T follicular helper cell (primary cell): ENCODE measurements around the gene SORCS2.

ENCODE experiments used
- DNase-seq: peaks from one replicate; pipeline ENCODE4 v3.0.0-alpha.2; 2020; ENCODE audit warnings: low read depth

SORCS2 gene

DNA sequence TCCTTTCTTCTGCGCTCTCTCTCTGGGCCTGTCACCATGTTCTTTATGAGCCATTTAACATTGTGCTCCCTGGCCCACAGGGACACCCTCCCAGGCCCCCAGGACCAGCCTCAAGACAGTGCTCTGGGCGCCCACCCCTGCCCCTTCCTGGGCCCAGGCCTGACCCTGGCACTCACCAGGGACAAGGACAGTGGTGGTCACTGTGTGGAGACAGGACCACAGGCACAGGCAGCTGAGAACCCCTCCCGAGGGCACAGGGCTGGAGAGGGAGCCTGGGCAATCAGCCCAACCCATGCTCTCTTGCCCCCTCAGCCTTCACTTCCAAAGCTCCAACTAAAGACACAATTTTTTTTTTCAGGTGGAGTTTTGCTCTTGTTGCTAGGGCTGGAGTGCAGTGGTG is 460.6 kb downstream of the SORCS2 start:
- DNase-seq: no peak

DNA sequence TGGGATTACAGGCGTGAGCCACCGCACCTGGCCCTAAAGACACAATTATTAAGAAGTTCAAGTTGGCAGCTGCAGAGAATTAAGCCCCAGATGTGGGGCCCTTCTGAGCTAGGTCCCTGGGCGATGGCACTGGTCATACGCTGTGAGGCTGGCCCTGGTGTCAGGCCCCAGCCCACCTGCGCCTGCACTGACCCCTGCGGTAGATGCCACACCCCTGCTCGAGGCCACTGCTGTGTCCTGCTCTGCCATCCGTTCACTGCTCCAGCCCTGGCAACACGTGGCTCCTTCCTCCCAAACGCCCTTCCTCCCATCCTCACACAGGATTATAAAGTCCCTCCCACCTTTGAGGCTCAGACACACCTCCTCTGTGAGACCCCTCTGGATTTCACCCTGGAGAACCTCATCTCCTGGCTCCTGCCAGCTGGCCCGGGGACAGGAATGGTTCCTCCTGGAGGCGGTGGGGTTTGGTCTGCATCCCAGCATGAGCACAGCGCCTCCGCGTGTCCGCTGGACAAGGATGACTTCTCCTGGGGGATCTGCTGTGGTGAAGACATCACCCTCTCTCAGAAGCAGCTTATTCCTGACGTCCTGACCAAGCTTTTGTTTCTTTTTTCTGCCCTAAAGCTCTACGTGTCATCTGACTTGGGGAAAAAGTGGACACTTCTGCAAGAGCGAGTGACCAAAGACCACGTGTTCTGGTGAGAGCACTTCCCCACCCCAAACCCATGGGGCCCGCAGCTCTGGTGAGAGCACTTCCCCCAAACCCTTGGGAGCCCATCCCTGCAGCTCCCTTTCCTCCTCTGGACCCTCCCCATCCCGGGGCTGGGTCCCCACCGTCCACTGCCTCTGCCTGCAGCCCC is 461.4 kb downstream of the SORCS2 start:
- no peak for DNase-seq

DNA sequence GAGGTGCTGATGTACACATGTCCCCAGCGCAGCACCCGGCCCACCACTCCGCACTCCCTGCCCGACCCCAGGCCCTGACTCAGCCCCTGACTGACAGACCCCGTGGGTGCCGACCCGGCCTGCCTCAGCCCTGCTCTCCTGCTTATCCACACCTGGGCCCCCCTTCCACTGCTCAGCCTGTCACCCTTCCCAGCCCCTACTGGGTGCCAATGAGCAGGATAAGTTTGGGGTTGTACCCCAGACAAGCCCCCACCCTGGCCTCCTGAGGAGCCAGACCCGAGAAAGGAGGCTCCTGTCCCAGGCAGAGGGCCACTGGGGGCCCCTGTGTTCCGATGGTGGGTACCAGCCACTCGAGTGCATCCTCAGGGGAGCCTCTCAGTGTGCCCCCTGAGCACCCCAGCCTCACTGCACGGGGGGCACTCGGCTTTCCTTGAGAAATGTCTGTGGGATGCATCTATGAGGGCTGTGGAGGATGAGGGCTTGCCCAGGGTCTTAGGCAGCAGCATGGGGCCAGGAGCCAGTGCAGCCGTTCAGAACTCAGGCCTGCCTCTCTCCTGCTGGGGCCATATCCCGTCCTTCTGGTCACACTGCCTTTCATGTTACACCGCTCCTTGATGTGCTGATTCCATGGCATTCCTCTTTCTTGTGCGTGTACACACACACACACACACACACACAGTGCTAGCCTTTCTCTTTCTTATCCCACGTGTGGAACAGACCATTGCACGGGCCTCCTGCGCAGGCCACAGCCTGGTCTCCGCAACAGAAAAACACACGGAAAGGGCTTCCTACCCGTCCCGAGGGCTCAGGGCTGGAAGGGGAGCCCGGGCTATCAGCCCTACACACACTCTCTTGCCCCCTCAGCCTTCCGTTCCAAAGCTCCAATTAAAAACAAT is 462.5 kb downstream of the SORCS2 start:
- no peak for DNase-seq

DNA sequence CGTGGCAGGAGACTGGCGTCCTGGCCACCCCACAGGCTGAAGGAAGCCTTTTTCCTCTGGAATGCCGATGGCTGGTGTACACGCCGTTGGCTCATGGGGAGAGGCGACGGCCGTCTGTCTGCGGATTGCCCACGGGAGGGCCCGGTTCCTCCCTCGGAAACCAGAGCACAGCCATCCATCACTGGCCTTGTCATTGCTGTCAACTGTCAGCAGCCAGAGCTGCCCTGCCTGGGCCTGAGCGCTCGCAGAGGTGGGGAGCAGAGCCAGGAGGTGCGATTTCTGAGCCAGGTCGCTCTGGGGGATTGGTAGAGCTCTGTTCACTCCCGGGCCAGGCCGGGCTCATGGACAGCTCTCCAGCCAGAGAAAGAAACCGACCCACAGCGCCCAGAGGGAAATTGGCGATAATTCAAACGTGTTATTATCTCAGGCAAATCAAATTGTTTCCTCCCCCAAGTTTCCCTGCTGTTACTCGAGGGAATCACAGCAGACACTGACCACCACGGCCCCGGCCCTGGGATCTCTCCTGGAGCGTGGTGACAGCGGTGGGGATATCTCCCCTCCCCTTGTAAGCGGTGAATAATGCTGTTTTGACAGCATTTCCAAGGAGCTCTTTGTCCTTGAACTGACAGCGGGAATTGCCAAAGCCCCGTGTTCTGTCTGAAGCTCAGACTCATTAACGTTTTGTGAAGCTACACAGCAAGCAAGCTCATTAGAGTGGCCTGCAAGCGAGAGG is 463.3 kb downstream of the SORCS2 start:
- DNase-seq: no peak

DNA sequence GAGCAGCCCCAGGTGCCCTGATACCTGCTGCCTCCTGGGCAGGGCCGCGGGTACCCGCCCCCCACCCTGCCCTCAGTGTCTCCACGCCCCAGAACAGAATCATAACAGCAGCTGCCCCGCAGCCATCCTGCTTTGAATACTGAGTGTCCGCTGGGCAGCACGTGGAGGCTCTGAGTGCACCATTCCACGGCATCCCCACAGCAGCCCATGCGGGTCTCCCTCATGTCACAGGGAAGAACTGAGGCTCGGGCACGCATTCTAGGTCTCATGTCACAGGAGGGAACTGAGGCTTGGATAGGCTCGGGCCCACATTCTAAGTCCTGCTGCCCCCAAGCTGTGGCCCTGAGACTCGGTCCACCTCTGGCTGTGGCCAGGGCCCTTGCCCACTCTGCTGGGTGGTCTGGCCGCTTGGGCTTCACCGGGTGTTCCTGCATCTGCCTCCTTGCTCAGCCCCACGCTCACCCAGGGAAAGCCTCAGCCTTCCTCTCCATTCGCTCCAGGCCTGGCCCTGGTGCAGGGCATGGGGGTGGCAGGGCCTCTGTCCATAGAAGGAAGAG is 464.0 kb downstream of the SORCS2 start:
- DNase-seq: no peak

DNA sequence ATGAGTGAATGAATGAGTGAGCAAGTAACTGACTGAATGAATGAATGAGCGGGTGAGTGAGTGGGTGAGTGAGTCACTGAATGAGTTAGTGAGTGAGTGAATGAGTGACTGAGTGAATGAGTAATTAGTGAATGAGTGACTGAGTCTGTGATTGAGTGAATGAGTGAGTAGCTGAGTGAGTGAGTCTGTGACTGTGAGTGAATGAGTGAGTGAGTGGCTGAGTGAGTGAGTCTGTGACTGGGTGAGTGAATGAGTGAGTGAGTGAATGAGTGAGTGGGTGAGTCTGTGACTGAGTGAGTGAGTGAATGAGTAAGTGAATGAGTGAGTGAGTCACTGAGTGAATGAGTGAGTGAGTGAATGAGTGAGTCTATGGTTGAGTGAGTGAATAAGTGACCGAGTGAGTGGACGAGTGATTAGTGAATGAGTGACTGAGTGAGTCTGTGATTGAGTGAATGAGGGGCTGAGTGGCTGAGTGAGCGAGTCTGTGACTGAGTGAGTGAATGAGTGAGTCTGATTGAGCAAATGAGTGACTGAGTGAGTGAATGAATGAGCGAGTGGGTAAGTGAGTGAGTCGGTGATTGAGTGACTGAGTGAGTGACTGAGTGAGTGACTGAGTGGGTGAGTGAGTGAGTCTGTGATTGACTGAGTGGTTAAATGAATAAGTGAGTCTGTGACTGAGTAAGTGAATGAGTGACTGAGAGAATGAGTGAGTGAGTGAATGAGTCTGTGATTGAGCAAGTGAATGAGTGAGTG is 465.4 kb downstream of the SORCS2 start:
- DNase-seq: no peak

DNA sequence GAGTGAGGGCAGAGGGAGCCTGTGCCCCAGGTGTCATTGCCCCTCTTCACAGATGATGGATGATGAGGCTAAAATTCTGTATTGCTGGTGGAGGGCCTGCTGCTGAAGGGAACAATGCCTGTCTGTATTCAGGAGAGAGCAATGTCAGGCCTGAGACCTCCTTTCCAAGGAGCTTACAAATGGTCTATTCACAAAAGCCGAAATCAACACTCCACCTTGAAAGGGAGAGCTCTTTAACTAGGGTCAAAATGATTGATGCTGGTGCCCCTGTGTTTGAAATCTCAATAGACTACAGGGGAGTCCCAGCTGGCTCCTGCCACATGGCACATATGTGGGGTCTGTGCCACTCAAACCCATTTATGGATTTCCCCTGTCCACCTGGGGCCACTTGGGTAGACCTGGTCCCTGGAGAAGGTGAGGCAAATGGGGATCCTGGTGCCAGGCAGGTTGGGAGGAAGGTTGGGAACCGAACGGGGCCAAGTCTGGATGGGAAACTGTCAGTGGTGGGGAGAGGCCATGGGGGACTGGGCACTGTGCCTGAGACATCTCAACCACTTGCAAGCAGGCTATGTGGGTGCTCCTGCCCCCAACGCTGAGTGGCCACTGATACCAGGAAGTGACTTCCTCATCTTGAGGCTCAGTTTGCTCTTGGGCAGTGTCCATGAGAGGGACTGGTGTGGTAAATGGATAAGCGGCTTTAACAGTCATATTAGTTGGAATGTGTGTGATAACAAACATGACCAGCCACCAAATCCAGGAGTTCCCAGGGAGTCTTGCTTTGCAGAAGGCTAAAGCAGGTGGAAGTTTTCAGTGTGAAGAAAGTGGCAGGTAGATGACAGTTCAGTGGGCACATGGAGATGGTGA is 466.2 kb downstream of the SORCS2 start:
- DNase-seq: no peak

DNA sequence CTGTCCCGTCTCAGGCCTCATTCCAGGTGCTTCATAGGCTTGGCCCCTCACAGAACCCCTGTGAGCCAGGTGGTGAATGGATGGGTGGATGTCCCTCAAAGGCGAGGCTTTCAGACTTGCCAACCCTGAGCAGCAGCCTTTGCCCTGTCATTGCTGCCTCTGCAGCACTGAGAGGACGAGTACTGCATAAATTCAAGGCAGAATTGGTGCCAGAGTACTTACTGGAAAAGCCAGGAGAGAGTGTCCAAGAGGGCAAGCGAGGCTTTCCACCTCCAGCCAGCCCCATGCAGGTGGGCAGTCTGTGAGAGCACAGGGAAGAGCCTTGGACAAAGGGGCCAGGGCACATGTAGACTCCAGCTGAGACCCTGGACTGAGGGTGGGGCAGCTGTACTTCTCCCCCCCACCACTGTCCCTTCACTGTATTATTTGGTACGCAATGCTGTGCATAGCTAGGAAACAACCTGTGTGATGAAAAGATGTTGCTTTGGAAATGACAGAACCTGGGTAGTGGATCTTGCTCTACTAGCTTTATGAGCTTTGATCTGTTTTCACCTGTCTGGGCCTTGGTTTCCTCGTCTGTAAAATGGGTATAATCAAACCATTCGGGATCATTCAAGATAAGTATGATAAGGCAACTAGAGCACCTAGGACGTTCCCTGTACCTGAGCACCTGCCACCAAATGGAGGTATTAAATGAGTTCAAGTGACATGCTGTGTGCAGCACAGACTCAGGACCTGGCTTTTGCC is 467.3 kb downstream of the SORCS2 start:
- DNase-seq: no peak

DNA sequence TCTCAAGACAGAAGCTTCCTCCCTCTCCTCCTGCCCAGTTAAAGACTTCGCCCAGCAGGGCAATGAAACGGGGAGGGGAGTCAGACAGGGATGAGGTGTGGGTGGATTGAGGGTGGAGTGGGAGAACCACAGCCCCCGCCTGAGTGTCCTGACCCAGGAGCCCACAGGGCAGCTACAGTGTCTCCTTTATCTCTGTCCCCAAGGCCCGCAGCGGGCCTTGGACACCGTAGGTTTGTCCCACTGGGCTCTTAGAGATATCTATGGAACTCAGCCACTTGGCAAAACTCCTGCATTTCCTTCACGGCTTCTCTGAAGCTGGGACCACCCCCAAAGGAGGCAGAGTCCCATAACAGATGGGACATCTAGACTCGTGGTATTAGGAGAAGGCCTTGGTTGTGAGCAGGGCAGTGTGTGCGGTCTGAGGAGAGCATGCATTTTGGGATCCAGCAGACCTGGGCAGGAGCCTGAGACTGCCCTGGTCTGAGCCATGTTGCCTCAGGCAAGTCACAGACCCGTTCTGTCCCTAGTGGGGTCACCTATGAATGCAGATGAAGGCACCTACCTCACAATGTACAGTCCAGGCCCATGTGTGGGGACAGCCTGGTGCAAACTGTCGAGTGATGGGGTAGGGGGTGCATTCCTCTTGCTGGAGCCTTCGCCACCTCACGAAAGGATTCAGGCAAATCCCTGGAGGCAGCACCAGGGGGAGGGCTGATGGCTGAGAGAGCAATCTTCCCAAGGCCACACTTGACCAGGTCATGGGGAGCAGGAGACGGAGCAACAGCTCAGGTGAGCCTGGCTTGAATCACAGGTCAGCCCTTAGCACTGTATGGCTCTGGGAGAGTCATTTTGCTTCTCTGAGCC is 468.1 kb downstream of the SORCS2 start:
- DNase-seq: no peak

DNA sequence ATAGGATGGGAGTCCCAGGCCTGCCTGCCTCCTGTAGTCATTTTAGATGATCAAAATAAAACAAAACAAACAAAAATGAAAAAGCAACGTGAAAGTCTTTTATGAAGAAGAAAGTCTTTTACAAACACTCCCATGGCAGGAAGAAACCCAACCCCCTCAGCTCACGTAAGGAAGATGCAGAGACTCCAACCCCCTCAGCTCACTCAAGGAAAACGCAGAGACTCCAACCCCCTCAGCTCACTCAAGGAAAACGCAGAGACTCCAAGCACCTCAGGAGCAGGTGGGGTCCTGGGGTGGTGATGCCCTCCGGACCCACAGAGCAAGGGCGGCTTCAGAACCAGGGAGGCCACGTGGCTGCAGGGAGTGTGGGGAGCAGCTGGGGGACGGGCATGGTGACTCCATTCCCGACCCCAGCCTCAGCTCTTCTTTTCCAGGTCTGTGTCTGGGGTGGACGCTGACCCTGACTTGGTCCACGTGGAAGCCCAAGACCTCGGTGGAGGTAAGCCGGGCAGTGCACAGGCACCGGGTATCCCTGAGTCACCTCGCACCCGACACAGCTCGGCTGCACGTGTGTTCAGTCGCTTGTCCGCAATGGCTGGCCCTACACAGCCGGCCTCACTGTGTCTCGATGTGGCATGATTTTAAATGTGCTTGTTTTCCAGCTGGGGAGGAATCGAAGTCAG is 468.9 kb downstream of the SORCS2 start:
- no peak for DNase-seq

DNA sequence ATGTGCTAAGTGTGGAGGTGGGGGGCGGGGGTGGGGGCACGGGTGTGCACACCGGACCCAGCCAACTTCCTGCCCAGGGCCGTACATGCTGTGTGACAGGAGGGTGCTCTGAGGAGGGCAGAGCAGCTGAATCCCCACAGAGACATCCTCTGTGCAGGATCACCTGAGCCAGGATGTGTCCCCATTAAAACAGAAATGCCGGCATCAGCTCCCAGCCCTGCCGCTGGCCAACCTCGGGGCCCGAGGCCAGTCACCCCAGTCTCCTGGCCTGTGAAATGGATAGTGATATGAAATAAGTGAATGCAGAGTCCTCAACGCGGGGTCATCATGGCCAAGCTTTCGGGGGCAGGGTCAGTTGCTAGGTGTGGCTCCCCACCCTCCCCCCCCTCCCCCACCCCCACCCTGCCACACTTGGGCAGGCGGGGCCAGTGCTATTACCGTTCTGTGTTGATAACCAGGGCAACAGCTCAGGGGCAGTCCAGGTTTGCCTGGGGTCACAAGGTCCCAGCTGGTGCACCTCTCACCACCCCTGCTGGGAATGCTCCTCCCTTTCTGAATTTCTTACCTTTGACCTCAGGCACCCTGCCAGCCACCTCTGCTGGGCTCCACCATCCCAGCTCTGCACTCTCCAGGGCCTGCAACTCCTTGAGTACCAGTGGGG is 469.6 kb downstream of the SORCS2 start:
- DNase-seq: no peak

DNA sequence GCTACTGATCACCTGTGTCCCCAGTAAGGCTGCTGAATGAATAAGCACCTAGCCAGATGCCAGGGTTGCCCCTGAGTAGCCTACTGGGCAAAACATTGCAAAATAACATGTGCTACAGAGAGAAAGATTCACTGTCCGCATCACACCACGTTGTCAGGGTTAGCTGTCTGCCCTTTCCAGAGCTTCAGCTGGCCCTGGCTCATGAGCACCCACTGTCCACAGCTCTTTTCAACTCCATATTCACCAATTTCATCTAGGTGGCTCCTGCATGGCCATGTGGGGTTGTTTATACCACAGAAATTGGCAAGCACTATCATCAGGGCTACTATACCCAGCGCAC is 470.1 kb downstream of the SORCS2 start:
- no peak for DNase-seq

DNA sequence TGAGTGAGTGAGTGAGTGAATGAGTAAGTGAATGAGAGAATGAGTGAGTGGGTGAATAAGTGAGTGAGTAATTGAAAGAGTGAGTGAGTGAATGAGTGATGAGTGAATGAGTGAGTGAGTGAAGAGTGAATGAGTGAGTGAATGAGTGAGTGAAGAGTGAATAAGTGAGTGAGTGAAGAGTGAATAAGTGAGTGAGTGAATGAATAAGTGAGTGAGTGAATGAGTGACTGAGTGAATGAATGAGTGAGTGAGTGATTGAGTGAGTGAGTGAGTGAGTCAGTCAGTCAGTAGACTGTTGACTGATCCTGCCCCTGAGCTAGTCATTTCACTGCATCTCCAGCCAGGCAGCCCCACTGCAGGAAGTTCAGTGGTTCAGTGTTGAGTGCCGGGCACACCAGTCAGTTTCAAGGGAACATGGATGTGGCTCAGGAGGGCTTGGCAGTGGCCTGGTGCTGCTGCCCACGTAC is 470.8 kb downstream of the SORCS2 start:
- no peak for DNase-seq

DNA sequence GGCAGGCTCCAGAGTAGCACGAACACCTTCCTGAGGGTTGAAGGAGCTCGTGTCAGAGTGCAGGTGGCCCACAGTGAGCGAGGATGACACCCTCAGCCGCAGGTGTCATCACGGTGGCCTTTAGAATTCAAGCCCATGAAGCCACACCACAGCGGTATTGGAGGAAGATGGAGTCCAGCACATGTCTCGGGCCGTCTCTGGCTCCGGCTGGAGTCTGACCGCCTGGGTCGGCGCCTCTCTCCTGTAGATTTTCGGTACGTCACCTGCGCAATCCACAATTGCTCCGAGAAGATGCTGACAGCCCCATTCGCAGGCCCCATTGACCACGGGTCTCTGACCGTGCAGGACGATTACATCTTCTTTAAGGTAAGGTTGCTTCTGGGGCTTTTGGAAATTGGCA is 471.8 kb downstream of the SORCS2 start:
- DNase-seq: no peak

DNA sequence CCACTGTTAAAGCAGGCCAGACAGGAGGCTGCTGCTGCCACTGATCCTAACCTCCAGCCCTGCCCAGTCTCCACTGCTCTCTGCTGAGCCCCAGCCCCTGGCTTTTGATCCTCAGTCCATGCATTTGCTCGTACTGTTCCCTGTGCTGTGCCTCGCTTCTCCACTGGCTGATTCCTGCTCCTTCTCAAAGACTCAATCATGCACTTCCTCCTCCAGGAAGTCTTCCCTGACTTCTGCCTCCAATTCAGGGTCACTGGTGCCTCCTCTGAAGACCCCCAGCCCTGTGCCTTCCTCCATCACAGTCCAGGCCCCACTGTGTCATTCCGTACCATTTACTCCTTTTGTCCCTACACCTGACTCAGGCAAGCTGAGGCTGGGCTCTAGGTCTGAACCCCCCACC is 473.0 kb downstream of the SORCS2 start:
- DNase-seq: no peak

DNA sequence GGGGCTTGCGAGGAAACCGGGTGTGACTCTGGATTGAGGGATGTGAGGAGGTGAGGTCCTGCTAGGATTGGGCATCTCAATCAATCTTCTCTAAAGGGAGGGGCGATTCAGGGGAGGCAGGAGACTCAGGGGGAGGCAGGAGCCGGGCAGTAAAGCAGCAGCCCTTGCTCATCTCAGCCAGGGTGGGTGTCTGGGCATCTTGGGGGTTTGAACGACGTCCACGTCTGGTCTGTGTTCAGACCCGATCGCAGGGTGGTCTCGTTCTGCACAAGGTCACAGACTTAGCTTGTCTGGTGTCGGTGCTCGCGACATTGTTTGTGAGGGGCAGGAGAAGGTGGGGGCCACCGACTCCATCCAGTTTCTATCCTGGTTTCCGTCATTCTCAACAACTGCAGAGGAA is 473.7 kb downstream of the SORCS2 start:
- no peak for DNase-seq

DNA sequence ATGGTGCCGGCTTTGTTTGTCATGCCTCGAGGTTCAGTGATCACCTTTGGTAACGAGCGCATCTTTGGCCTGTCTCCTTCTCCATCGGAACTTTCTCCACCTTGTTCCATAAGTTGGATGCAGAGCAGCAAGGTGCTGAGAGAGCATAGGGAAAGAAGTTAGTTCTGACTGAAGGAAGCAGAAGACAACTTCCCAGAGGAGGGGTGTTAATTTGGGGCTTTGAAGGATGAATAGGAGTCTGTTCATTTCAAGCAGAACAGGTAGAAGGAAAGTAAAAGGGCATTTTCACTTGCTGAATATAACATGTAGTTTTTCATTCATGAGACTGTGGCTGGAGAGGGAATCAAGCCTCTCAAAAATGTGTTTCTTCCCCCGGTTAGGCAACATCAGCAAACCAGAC is 474.4 kb downstream of the SORCS2 start:
- DNase-seq: no peak

DNA sequence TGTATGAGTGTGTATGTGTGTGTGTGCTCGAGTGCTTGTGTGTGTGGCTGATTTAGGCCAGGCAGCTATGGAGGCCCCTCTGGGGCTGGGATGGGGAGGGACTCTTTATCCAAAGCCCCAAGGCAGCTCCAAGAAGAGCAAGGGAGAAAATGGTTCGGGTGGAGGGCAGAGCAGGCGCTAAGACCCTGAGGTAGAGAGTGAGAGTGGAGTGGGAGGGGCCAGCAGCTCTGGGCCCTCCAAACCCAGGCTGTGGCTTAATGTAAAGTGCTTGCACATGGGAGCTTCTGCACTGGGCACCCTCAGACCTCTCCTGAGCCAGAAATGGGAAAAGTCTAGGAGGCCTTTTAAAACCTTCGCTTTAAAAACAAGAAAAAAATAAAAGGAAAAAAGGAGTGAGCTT is 475.9 kb downstream of the SORCS2 start:
- DNase-seq: no peak
